Measurements from ENCODE around the gene BTNL8. TPM values are rescaled to one million over a fixed set of nuclear protein-coding genes. Genes with fewer than 3 reads are reported as not detected.

Gene BTNL8
- total RNA-seq, 2 experiments from 2014 or later, result not detected

- TF ChIP-seq CTCF (IDR thresholded peaks at IDR 0.05), result no peak
- Histone ChIP-seq H3K4me1 (ENCODE audit: insufficient read depth, low read length) (no peaks in the 10 kb centered on the region), H3K9me3 (ENCODE audit: control insufficient read depth in 1 of 2, insufficient read depth in 1 of 2, low read length in 2 of 2) (peaks cover 0 to 10% of the 10 kb centered on the region in 2 experiments), H3K27me3 (ENCODE audit: control insufficient read depth in 1 of 2, insufficient read depth in 2 of 2, low read length in 2 of 2) (peaks cover 0 to 4% of the 10 kb centered on the region in 2 experiments), H3K36me3 (ENCODE audit: insufficient read depth, low read length) (no peaks in the 10 kb centered on the region), H3K27ac (ENCODE audit: low read depth in 1 of 2, low read length in 2 of 2) (no peak overlapping the region), H3K4me3 (ENCODE audit: low read length) (no peak overlapping the region)
- CTCF ChIA-PET, result no interaction called here
- intact Hi-C loops (cut with DNase I, micrococcal nuclease), result no loop called here
- peaks cover 7% of the 10 kb centered on the region for H3K9me3 Mint-ChIP-seq
- POLR2A ChIA-PET, result no interaction called here
- H3K27me3 Mint-ChIP-seq, result peaks cover 28% of the 10 kb centered on the region
- ATAC-seq (ENCODE audit: poor library complexity), result no peak
- no peaks in the 10 kb centered on the region for H3K4me1 Mint-ChIP-seq (ENCODE audit: low read depth)
- DNase-seq, result no peak
- H3K27ac Mint-ChIP-seq, result no peak overlapping the region
- peaks cover 5% of the 10 kb centered on the region for H3K36me3 Mint-ChIP-seq (ENCODE audit: low read depth)
- no peak overlapping the region for H3K4me3 Mint-ChIP-seq
These were observed 19.4 kb downstream of the BTNL8 start for GRCh38 chr5:180918380-180918779.

GRCh38 chr5:180920710-180921109 is 21.8 kb downstream of the BTNL8 start:
- H3K27ac ChIP-seq (ENCODE audit: low read depth in 1 of 2, low read length in 2 of 2), result no peak overlapping the region
- Mint-ChIP-seq H3K36me3 (ENCODE audit: low read depth) (peaks cover 5% of the 10 kb centered on the region), H3K4me1 (ENCODE audit: low read depth) (no peaks in the 10 kb centered on the region), H3K4me3 (no peak overlapping the region), H3K9me3 (peaks cover 14% of the 10 kb centered on the region), H3K27me3 (peaks cover 36% of the 10 kb centered on the region), H3K27ac (no peak overlapping the region)
- H3K27me3 ChIP-seq (ENCODE audit: control insufficient read depth in 1 of 2, insufficient read depth in 2 of 2, low read length in 2 of 2), result peaks cover 0 to 6% of the 10 kb centered on the region in 2 experiments
- ATAC-seq (ENCODE audit: poor library complexity) (no peak), DNase-seq (no peak)
- intact Hi-C loops (cut with DNase I, micrococcal nuclease), result no loop called here
- no peak overlapping the region for H3K4me3 ChIP-seq (ENCODE audit: low read length)
- H3K36me3 ChIP-seq (ENCODE audit: insufficient read depth, low read length), result no peaks in the 10 kb centered on the region
- no peak for TF ChIP-seq CTCF (IDR thresholded peaks at IDR 0.05)
- no peaks in the 10 kb centered on the region for H3K4me1 ChIP-seq (ENCODE audit: insufficient read depth, low read length)
- ChIA-PET POLR2A (no interaction called here), CTCF (no interaction called here)
- peaks cover 8 to 24% of the 10 kb centered on the region in 2 experiments for H3K9me3 ChIP-seq (ENCODE audit: control insufficient read depth in 1 of 2, insufficient read depth in 1 of 2, low read length in 2 of 2)

- POLR2A ChIA-PET, result no interaction called here
- Histone ChIP-seq H3K27me3 (ENCODE audit: control insufficient read depth in 1 of 2, insufficient read depth in 2 of 2, low read length in 2 of 2) (peaks cover 0 to 6% of the 10 kb centered on the region in 2 experiments), H3K4me1 (ENCODE audit: insufficient read depth, low read length) (no peaks in the 10 kb centered on the region), H3K36me3 (ENCODE audit: insufficient read depth, low read length) (no peaks in the 10 kb centered on the region), H3K27ac (ENCODE audit: low read depth in 1 of 2, low read length in 2 of 2) (no peak overlapping the region), H3K4me3 (ENCODE audit: low read length) (no peak overlapping the region), H3K9me3 (ENCODE audit: control insufficient read depth in 1 of 2, insufficient read depth in 1 of 2, low read length in 2 of 2) (peaks cover 21 to 33% of the 10 kb centered on the region in 2 experiments)
- intact Hi-C loops (cut with DNase I, micrococcal nuclease), result no loop called here
- Mint-ChIP-seq H3K9me3 (peaks cover 14% of the 10 kb centered on the region), H3K27me3 (peaks cover 45% of the 10 kb centered on the region), H3K36me3 (ENCODE audit: low read depth) (peaks cover 5% of the 10 kb centered on the region), H3K27ac (no peak overlapping the region), H3K4me1 (ENCODE audit: low read depth) (no peaks in the 10 kb centered on the region), H3K4me3 (no peak overlapping the region)
- no peak for TF ChIP-seq CTCF (IDR thresholded peaks at IDR 0.05)
- ATAC-seq (ENCODE audit: poor library complexity), result no peak
- CTCF ChIA-PET, result no interaction called here
- no peak for DNase-seq
These were observed 24.0 kb downstream of the BTNL8 start for GRCh38 chr5:180922932-180923331.
